Measurements from ENCODE around the gene CD40LG.

Gene CD40LG

GRCh38 chrX:136662104-136662503 lies 14.1 kb downstream of the CD40LG start:
- H3K4me3 ChIP-seq (ENCODE audit: low read depth, low read length), result no peak overlapping the region
- no peak for TF ChIP-seq CTCF (IDR thresholded peaks at IDR 0.05; ENCODE audit: low read depth, low read length)

DNA sequence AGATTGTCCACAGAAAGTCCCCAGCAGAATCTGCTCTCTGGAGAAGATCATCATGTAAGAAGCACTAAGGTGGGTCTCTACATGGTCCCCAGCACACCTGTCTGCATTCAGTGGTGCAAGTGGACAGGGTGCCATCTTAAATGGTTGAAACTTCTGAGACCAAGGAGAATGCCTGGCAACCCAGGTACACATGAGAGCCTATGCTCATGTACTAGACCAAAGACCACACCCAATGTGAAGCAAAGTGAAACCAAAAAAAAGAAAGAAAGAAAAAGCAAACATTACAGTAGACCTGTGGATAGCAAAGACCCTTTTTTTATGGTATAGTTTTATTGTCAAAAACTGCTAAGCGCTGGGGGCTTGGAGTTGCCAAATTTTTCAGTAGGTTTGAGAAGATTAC lies 15.0 kb downstream of the CD40LG start:
- no peak overlapping the region for H3K4me3 ChIP-seq (ENCODE audit: low read depth, low read length)
- no peak for TF ChIP-seq CTCF (IDR thresholded peaks at IDR 0.05; ENCODE audit: low read depth, low read length)

DNA sequence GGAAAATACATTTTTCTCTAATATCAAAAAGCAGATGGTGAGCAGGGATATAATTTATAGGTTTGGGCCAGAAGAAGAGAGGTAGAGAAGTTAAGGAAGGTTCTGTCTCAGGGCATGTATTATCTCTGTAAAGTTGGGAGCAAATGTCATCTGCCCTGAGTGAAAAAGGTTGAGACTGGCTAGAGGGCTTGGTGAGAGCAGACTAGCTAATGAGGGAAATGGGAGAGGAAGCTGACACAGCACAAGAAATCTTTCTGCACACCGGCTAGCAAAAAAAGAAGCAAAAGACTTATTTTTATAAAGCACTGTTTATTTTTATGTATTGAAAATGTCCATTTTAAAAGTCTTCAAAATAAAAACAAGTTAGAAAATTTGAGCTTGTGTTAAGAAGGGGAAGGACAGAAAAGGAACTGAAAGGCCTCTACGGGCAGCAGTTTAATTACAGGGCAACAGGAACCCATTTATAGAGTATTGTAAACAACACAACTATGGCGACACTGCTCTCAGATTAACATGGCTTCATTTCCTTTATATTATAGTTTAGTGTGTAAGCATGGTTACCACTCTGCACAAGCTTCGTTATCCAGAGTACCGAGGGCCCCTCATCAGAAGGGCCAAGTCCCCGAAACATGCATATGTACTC lies 17.4 kb downstream of the CD40LG start:
- TF ChIP-seq CTCF (IDR thresholded peaks at IDR 0.05; ENCODE audit: low read depth, low read length), result no peak

GRCh38 chrX:136666088-136666487 lies 18.1 kb downstream of the CD40LG start:
- no peak for TF ChIP-seq CTCF (IDR thresholded peaks at IDR 0.05; ENCODE audit: low read depth, low read length)
- no peak overlapping the region for H3K4me3 ChIP-seq (ENCODE audit: low read depth, low read length)

More for the DNA sequence above, 17.4 kb downstream of the CD40LG start:
- H3K4me3 ChIP-seq (ENCODE audit: low read depth, low read length), result no peak overlapping the region

GRCh38 chrX:136667446-136668168 lies 19.6 kb downstream of the CD40LG start:
- H3K4me3 ChIP-seq (ENCODE audit: low read depth, low read length), result no peak overlapping the region
- no peak for TF ChIP-seq CTCF (IDR thresholded peaks at IDR 0.05; ENCODE audit: low read depth, low read length)

- no peak for TF ChIP-seq CTCF (IDR thresholded peaks at IDR 0.05; ENCODE audit: low read depth, low read length)
- H3K4me3 ChIP-seq (ENCODE audit: low read depth, low read length), result no peak overlapping the region
Measured at GRCh38 chrX:136671006-136671610, 23.1 kb downstream of the CD40LG start.
